HG03066 (cell line): ENCODE data around the gene POLR1E.
A peak's percentile ranks its signal among the peaks of the same experiment; 100 is the strongest.

Experiments used
- ATAC-seq: cut with Tn5 transposase; IDR thresholded peaks from one replicate; pipeline ENCODE4 v1.9.1; 2021; ENCODE audit warnings: low read depth; ENCODE audit not compliant: unreplicated experiment

POLR1E gene, protein sequence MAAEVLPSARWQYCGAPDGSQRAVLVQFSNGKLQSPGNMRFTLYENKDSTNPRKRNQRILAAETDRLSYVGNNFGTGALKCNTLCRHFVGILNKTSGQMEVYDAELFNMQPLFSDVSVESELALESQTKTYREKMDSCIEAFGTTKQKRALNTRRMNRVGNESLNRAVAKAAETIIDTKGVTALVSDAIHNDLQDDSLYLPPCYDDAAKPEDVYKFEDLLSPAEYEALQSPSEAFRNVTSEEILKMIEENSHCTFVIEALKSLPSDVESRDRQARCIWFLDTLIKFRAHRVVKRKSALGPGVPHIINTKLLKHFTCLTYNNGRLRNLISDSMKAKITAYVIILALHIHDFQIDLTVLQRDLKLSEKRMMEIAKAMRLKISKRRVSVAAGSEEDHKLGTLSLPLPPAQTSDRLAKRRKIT

DNA sequence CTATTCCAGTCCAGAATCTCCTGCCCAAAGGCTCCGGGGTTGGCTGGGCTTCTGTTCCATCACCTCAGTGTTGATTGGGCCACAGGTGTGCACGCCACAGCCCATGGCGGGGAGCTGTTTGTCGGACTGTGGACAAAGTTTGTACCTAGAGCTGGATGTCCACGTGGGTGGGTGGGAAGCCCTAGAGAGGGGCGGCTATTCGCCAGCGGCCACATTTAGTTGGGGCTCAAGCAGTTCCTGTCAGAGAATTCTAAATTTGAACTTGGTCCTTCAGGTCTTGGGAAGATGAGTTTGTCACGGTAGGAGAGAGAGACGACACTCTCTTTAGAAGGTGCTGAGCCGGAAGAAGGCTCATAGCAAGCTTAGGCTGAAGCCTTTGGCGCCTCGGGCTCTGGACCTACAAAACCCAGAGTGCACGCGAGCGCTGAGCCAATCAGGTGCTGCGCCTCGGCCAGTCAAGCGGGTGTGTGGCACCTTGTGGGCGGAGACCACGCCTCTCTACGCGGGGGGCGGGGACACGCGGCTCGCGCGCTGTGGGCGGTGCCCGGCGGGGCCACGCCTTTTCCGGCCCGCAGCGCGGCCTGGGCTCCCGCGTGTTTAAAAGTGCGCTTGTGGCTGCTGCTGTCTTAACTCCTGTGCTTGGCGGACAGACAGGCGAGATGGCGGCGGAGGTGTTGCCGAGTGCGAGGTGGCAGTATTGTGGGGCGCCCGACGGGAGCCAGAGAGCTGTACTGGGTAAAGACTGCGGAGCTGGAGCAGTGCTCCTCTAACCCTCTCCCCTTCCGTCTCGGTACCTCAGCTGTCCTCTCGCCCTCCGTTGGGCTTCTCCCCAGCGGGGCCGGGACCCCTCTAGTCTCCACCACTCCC is at the start of gene POLR1E:
Gene POLR1E, plus strand, starts transcription at position 560 of the 867 bp plus-strand sequence. Its CDS starts 100 bp downstream, at position 660.
- ATAC-seq = peak; percentile 97

DNA sequence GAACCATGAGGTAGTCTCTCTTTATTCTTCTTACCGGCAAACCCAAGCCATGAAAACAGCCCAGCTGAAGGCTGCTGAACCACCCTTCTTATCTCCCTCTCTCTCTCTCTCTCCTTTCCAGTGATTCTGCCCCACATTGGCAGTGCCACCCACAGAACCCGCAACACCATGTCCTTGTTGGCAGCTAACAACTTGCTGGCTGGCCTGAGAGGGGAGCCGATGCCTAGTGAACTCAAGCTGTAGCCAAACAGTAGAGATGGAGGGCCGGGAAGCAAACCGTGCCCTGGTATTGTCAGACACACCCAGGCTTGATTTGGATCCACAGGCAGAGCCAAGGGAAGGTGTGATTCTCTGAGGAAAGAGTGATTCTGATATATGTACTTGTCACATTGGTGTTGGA is 49.2 kb upstream of the POLR1E start:
- no peak for ATAC-seq

DNA sequence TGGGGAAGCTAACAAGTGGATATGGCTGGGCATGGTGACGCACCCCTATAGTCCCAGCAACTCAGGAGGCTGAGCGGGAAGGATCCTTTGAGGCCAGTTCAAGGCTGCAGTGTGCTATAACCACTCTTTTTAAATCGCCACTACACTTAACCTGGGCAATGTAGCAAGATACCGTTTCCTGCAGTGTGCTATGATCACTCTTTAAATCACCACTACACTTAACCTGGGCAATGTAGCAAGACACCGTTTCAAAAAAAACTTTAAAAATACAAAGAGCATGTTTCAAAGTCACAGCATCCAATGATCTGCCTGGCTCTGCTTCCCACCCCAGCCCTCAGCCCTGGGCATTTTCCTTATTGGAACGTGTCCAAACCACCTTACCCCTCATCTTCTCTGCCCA is 48.7 kb upstream of the POLR1E start:
- no peak for ATAC-seq

DNA sequence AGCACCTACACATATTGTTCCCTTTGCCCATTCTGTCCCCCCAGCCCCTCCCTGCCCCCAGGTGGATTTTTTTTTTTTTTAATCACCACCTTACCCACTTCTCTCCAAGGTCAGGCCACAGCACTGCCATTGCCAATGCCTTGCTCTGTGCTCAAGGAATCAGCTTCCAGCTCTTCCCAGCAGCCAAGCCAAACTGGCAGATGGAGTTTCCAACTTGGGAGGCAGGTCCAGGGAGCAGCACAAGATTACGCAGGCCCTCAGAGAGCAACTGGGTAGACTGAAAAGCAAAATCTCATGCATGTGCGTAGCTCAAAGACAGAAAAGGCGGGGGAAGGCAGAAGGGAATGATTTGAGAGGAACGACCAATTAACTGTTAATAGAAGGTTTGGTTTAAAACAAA is 48.1 kb upstream of the POLR1E start:
- ATAC-seq = no peak

DNA sequence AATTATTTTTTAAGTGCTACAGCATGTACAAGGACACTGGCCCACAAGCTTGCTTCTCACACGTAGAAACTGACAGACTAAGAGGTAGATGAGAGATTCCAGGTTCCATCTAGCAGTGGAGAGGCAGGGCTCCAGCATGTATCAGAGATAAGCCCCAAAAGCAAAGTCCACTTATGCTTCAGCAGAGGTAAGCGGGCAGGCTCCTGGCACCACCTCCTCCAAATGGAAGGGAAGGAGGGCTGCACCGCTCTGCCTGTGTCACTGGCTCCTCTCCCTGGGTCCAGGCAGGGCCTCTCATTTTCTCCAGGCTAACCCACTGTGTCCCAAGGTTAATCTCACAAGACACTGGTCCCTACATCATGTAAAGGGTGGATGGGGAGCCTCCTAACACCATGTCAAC is 47.4 kb upstream of the POLR1E start:
- no peak for ATAC-seq

- no peak for ATAC-seq
Observed at GRCh38 chr9:37441776-37442370, 43.9 kb upstream of the POLR1E start.

DNA sequence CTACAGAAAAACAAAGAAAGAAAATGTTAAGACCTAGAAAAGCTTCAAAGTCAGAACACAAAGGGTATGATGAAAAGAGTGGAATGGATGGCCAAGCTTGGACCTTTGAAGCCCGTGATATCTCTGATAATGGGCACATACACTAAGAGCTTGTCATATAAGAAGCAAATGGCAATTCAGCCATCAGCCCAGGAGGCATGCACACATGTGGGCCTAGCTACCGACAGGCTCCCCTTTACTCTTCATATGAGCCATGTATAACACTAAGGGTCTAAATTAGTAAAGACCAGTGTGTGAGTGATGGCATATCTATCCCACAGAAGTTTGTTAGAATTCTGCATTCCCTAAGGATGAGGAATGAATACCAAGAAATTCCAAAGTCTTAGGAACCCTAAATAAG is 43.2 kb upstream of the POLR1E start:
- ATAC-seq = no peak

DNA sequence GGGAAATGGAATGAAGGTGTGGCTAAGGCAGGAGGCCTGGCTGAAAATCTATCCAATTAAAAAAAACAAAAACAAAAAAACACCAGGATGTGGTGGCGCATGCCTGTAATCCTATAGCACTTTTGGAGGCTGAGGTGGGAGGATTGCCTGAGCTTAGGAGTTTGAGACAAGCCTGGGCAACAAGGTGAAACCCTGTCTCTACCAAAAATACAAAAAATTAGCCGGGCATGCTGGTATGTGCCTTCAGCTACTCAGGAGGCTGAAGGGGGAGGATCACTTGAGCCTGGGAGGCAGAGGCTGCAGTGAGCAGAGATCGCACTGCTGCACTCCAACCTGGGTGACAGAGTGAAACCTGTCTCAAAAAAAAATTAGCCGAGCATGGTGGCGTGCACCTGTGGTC is 42.2 kb upstream of the POLR1E start:
- no peak for ATAC-seq

- no peak for ATAC-seq
Observed at GRCh38 chr9:37444890-37445289, 40.9 kb upstream of the POLR1E start.

GRCh38 chr9:37445832-37446231 is 39.9 kb upstream of the POLR1E start:
- ATAC-seq = no peak

DNA sequence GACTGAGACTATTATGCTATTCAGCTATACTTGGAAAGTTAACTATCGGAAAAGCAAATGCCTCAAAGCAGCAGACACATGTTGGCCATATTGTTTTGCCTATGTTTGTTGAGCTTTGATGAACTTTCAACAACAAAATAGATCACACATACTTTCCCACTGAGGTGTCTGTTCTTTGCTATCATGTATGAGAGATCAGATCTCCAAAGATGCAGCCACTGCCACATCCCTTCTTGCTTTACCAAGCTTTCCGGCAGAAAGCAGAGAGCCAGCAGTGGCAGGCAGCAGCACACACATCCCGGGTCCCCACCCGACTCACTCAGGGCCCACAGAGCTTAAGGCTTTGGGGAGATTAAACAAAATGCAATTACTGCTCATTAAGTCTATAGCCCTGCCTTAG is 39.3 kb upstream of the POLR1E start:
- ATAC-seq = no peak

- ATAC-seq = no peak
Observed at GRCh38 chr9:37447111-37447510, 38.6 kb upstream of the POLR1E start.

DNA sequence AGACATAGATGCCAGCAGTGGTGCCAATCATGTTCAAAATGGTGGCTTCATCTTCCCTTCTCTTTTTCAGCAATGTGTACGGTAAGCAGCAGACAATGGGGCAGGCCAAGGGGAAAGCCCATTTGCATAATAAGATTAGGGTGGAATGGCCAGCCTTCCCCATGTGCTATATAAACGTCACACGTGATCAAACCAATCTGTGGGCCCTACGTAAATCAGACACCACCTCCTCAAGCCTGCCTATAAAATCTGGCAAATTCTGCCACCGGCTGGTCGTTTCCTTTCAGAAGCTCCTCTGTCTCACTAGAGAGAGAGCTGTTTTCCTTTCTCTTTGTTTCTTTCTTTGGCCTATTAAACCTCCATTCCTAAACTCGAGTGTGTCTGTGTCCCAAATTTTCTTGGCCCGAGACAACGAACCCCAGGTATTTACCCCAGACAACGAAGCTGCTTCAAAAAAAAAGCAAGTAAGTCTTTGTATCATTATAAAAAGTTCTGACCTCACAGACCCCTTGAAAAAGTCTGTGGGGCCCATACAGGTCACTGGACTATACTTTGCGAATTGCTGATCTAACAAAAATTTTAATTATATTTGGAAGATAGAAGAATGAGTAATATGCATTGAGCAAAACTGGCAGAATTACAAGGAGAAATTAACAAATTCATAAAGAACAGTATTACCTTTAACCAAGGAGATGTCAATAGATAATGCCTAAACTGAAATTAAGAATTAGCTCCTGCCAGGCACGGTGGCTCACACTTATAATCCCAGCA is 35.7 kb upstream of the POLR1E start:
- ATAC-seq = no peak

DNA sequence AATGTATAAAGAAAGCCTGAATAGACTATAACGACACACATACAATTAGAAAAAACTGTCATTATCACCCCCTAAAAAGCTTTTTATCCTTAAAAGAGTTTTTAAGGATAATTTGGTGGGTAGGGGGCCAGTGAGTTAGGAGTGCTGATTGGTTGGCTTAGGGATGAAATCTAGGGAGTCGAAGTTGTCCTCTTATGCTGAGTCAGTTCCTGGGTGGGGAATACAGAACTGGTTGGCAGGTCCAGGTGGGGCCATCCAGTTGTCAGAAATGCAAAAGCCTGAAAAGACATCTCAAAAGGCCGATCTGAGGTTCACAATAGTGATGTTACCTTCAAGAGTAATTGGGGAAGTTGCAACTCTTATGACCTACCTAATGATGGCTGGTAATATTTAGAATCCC is 34.1 kb upstream of the POLR1E start:
- ATAC-seq = no peak

DNA sequence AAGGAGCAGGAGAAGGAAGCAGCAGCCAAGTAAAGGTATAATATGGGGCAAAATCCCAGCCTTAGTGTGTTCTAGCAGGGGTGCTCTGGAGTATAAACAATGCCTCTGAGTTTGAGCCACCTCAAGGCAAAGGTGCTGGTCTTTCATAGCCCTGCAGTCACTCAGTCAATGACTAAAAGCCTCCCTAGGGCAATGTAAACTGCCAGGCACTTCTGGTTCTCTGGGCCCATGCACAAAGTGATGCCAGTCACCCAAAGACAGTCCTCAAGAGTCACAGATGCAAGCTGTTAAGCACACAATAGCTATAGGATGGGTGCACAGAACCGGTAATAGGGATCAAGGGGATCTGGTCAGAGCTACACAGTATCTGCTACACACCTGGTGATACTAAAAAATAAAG is 33.1 kb upstream of the POLR1E start:
- ATAC-seq = no peak

GRCh38 chr9:37453827-37454226 is 31.9 kb upstream of the POLR1E start:
- no peak for ATAC-seq

GRCh38 chr9:37454238-37454637 is 31.5 kb upstream of the POLR1E start:
- no peak for ATAC-seq

DNA sequence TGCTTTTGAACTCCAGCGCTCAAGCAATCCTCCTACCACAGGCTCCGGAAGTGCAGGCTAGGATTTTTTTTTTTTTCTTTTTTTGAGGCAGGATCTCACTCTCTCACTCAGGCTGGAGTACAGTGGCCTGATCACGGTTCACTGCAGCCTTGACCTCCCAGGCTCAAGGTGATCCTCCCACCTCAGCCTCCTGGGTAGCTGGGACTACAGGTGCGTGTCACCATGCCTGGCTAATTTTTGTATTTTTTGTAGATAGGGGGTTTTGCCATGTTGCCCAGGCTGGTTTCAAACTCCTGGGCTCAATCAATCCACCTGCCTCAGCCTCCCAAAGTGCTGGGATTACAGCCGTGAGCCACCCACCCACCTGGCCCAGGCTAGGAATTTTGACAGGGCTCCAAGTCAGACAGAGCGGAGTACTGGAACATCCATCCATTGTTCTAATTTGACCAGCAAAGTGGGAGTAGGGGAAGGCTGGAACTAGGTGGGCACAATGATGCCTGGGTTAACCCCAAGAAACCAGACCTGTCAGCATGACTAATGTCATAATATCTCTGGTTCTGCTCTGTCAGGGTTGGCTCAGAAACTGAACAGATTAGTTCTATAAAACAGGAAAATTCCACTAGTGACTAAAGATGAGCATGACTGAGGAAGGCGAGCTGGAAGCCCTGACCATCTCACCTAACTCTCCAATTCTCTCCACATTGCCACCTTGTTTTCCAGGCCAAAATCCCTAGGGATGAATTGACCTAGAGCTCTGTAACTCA is 29.7 kb upstream of the POLR1E start:
- ATAC-seq = no peak

GRCh38 chr9:37456817-37457216 is 28.9 kb upstream of the POLR1E start:
- ATAC-seq = no peak

- ATAC-seq = no peak
Observed at GRCh38 chr9:37464006-37464405, 21.7 kb upstream of the POLR1E start.
